GM21723 (cell line): ENCODE results near the gene TBC1D10A.

Experiments used
- ATAC-seq: cut with Tn5 transposase; IDR thresholded peaks from one replicate; pipeline ENCODE4 v1.9.1; 2021; ENCODE audit warnings: mild to moderate bottlenecking, moderate library complexity; ENCODE audit not compliant: unreplicated experiment

The TBC1D10A gene

GRCh38 chr22:30287648-30288418 lies 38.9 kb downstream of the TBC1D10A start:
- no peak for ATAC-seq

GRCh38 chr22:30286813-30287647 lies 39.7 kb downstream of the TBC1D10A start:
- no peak for ATAC-seq

- no peak for ATAC-seq
These were observed 40.4 kb downstream of the TBC1D10A start for GRCh38 chr22:30286331-30286730.

GRCh38 chr22:30285846-30286200 lies 40.9 kb downstream of the TBC1D10A start:
- no peak for ATAC-seq

GRCh38 chr22:30285176-30285845 lies 41.4 kb downstream of the TBC1D10A start:
- ATAC-seq: no peak

GRCh38 chr22:30284666-30285065 lies 42.1 kb downstream of the TBC1D10A start:
- no peak for ATAC-seq

GRCh38 chr22:30284172-30284571 lies 42.6 kb downstream of the TBC1D10A start:
- no peak for ATAC-seq

- no peak for ATAC-seq
These were observed 43.4 kb downstream of the TBC1D10A start for GRCh38 chr22:30283342-30283741.

- ATAC-seq: no peak
These were observed 44.1 kb downstream of the TBC1D10A start for GRCh38 chr22:30282616-30283046.

GRCh38 chr22:30280505-30280904 lies 46.2 kb downstream of the TBC1D10A start:
- no peak for ATAC-seq

GRCh38 chr22:30279932-30280331 lies 46.8 kb downstream of the TBC1D10A start:
- ATAC-seq: no peak

- ATAC-seq: no peak
These were observed 47.5 kb downstream of the TBC1D10A start for GRCh38 chr22:30279046-30279788.

- no peak for ATAC-seq
These were observed 49.0 kb downstream of the TBC1D10A start for GRCh38 chr22:30277547-30278344.

- no peak for ATAC-seq
These were observed 50.7 kb downstream of the TBC1D10A start for GRCh38 chr22:30276039-30276438.

GRCh38 chr22:30275625-30276024 lies 51.1 kb downstream of the TBC1D10A start:
- no peak for ATAC-seq

- no peak for ATAC-seq
These were observed 52.3 kb downstream of the TBC1D10A start for GRCh38 chr22:30274437-30274812.

- ATAC-seq: no peak
These were observed 52.9 kb downstream of the TBC1D10A start for GRCh38 chr22:30273711-30274436.

- no peak for ATAC-seq
These were observed 53.8 kb downstream of the TBC1D10A start for GRCh38 chr22:30272781-30273601.

- no peak for ATAC-seq
These were observed 55.9 kb downstream of the TBC1D10A start for GRCh38 chr22:30270832-30271231.
